HG03045 (cell line): ENCODE measurements around the gene SAMD11.

Source experiments
- ATAC-seq: cut with Tn5 transposase; IDR thresholded peaks from one replicate; pipeline ENCODE4 v1.9.1; 2021; ENCODE audit warnings: mild to moderate bottlenecking, moderate library complexity; ENCODE audit not compliant: unreplicated experiment

The SAMD11 gene

DNA sequence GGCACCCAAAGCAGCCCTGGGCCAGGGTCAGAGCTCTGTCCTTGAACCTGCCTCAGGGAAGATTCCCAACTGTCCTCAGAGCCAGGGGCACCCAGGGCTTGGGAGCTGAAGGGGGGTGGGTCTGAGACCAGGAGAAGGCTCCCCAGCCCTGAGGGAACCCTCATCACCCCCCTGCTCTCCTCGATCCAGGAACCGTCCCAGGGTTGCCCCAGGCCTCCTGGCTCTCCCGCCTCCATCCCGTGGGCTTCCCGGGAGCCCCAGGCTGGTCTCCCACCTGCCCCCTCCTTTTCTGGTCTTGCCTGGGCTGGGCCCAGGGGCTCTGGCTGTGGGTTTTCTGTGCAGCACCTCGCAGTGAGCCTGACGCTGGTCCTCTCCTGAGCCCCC lies 6.7 kb upstream of the SAMD11 start:
- ATAC-seq, result no peak

DNA sequence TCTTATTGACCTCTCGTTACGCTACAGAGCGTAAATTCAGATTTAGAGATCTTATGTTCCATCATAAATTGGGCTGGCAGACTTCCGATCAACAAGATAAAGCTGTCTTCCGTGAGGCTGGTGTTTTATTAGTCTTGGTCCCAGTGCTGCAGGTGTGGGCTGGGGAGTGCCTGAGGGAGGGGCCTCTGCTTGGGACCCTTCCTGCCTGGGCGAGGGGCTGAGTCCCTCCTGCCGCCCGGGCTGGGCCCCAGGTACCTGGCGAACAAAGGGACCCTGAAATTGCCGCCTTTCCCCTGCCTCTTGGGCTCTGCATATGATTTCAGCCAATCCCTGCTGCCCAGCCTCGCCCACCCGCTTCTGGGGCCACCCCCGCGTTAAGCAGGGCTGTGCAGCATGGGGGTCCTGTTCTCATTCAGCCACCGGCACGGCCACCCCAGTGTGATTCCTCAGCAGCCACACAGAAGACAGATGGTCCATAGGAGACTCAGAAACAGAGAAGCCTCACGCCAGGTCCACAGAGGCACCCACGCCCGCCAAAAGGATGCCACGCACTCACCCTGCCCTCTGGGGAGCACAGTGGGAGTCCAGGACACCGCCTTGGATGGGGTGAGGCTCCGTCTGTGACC lies 6.1 kb upstream of the SAMD11 start:
- ATAC-seq, result no peak

DNA sequence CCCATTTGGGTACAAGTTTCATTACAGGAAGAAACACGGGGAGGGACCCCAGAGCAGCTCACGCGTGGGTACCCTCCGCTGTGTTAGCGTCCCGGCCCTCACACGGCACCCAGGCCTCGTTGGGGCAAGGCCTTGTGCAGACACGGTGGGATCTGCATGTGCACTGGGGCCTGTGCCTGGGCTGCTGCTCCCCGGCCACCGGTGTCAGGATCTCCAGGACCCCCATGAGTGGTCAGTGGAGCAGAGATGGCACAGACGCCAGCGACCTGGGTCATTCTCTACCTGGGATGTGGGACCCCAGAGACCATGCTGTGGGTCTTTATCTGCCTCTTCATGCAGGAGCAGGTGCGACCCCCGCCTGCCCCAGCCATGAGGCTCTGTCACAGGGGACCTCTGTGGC lies 5.4 kb upstream of the SAMD11 start:
- no peak for ATAC-seq

DNA sequence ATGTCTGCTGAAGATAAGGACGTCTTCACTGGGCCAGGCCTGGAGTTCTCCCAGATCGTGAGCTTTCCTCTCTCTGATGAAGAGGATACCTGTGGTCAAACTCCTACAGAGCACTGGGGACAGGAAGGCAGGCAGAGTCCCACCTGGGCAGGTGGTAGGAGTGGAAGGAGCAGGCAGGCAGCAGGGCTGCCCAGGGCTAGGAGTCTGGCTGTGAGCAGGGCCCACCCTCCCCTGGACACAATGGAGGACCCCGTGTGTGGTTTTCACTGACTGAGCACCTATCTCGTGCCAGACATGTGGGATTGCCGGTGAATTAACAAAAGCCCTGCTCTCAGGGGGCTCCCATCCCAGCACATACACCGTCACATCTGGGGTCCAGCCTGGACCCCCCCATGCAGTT lies 4.9 kb upstream of the SAMD11 start:
- ATAC-seq, result no peak

DNA sequence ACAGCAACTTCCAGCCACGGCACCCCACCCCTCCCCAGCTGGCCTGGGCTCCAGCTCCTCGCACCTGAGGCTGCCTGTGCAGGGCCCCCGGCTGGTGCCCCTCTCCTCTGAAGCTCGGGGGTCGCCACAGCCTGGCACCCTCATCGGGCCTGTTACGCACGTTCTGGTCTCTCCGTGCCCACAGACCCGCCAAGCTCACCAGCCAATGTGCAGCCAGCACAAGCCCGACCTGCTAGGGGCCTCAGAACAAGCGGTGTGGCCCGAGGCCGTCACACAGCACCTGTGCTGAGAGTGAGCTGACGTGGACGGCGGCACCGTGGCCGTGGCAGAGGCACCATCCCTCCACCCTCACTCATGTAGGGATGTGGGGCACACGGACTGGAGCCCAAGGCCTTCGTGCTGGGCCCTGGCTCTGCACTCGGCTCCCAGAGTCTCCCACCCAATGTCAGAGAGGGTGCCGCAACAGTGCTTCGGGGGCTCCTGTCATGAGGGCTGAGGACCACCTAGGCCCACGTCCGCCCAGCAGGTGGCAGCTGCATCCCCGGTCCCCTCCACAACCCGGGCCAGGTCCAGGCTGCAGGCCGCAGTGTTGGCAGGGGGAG lies 4.4 kb upstream of the SAMD11 start:
- ATAC-seq, result no peak

DNA sequence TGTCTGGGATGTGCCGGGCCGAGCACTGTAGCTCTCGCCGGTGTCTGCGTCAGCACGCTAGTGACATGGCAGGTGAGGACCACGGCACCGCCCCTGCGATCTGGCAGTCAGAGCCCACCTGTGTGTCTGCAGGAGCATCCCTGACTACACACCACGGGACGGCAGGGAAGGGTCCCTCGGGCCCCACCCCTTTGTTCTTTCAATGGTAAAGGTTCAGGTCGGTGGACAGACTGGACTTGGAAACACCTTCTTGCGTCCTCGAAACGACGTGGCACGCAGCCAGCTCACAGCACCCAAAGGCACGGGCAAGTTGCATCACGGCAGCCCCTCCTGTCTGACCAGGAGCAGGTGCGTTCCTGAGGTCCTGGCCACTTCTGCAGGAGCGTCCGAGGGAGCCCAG lies 3.7 kb upstream of the SAMD11 start:
- no peak for ATAC-seq

DNA sequence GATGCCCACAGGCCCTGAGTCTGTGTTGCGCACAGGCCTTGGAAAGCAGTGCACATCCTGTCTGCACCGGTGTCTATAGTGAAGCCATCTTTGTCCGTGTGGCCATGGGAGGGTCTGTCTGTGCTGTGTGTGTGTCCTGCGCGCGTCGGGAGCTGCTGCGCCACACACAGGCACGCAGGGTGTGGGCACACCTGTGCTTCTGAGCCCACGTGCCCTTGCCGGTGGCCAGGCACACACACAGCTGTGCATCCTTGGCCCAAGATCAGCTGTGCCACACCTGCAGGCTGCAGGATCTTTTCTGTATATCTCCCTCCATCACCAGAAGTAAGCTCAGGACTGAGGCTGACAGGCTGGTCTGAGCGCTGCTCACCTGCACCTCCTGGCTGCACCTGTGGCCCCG lies 3.2 kb upstream of the SAMD11 start:
- no peak for ATAC-seq

DNA sequence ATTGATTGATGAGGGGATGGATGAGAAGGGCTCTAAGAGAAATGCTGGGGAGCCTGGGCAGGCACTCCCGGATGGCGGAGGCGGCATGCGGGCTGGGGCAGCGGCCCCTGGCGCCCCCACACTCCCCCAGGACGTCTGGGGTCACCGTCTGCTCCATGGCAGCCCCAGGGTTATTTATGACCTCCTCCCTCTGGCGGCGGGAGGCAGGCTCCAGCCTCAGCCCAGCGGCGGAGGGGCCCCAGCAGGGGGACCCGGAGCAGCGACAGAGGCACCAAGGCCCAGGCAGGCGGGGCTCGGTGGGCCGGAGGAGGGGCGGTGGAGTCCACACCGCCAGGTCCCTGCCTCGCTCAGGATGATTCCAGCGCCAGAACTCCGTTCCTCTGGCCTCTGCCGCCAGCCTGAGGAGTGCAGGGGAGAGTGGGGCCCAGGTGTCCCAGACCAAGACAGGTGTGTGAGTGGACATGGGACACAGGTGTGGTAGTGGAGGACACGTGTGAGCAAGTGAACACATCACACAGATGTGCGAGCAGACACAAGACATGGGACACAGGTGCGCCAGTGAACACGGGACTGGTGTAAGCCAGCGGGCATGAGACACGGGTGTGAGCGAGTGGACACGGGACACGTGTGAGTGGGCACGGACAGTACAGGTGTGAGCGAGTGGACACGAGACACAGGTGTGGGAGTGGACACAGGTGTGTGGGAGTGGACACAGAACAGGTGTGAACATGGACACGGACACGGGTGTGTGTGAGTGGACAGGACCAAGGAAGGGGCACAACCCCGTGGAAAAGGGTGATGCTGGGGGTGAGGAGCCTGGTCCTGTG lies 2.5 kb upstream of the SAMD11 start:
- ATAC-seq, result no peak

DNA sequence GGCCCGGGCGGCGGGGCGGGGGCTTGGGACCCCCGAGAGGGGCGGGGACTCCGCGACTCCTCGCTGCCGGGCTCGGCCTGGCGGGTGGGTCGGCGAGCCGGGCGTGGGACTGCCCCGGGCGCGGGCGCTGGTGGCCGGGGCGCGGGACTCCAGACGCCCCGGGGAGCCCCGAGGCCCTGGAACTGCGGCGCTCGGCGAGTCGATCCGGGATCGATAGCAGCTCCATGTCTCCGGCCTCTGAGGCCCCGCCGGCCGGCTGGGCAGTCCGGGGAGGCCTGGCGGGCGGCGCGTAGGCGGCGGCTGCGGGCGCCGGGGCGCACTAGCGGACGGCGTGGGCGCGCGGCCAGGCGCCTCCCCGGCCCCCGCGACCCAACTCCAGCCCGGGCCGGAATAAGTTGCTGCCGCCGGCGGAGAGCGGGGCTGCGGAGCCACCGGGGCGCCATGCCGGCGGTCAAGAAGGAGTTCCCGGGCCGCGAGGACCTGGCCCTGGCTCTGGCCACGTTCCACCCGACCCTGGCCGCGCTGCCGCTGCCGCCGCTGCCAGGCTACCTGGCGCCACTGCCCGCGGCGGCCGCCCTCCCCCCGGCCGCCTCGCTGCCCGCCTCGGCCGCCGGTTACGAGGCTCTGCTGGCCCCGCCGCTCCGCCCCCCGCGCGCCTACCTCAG lies 400 bp downstream of the SAMD11 start:
- ATAC-seq, result no peak

DNA sequence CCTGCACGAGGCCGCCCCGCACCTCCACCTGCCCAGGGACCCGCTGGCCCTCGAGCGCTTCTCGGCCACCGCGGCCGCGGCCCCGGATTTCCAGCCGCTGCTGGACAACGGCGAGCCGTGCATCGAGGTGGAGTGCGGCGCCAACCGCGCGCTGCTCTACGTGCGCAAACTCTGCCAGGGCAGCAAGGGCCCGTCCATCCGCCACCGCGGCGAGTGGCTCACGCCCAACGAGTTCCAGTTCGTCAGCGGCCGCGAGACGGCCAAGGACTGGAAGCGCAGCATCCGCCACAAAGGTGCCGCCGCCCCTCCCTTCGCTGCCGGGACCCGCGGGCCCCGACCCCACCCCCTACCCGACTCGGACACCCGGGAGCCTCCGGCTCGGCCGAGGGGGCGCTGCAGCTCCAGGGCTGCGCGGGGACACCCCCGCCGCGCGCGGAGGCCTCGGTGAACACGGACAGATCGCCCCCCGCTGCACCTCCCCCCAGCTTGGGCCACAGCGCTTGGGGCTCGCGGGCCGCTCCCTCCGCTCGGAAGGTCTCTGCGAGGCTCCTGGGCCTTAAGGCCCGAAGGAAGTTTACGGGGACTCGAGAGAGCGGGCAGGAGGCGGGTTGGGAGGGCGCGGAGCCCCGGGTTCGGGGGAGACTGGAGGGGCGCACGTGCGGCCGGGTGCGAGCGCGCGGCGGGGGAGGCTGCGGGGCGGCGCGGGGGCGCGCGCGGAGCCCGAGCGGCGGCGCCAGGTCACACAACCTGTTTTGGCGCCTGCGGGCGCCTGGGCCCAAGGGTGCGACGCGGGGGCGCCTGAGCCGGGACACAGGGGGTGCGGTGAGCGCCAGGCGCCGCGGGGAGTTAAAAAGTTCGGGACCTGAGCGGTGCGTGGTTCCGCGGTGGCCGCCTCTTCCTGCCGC lies 1.2 kb downstream of the SAMD11 start:
- no peak for ATAC-seq

DNA sequence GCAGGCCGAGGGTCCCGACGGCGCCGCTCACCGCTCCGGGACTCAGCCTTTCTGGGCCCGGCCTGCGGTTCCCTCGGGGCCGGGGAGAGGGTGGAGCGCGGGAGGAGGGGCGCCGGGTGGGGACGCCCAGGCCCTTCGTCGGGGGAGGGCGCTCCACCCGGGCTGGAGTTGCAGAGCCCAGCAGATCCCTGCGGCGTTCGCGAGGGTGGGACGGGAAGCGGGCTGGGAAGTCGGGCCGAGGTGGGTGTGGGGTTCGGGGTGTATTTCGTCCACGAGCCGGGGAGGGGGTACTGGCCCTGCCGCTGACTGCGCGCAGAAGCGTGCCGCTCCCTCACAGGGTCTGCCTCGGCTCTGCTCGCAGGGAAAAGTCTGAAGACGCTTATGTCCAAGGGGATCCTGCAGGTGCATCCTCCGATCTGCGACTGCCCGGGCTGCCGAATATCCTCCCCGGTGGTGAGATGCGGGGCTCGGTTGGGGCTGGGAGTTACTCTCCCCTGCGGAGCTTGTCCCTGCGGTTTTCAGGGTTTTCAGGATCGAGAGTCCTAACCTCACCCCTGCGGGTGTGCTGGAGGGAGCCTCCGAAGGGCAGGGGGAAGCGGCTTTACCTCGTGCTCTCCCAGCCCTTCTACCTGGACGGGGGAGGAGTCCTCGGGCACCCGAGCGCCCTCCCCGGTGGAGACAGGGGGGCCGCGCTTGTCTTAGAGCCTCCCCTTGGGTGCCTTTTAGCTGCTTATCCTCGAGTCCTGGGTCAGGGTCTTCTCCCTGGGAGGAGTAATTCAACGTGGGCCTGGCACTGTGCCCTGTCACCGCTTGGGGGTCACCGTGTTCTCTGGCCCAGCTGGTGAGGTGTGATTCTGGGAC lies 2.1 kb downstream of the SAMD11 start:
- ATAC-seq, result no peak

DNA sequence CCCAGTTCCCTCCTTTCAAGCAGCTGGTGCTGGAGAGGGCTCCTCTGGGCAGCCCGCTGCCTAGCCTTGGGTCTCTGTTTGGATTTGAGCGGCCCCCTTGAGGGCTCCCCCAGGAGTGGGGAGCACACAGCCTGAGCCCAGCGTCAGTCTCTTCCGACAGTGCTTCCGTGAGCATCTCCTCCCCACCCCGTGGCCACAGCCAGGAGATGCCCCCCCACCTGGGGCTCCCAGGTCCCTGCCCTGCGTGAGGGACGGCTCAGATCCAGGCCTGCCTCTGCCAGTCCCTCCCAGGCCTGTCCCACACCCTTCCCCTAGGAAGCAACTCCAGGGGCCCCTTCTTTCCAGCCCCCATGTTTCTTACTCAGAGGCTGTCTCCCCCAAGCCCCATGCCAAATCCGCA lies 3.5 kb downstream of the SAMD11 start:
- no peak for ATAC-seq

DNA sequence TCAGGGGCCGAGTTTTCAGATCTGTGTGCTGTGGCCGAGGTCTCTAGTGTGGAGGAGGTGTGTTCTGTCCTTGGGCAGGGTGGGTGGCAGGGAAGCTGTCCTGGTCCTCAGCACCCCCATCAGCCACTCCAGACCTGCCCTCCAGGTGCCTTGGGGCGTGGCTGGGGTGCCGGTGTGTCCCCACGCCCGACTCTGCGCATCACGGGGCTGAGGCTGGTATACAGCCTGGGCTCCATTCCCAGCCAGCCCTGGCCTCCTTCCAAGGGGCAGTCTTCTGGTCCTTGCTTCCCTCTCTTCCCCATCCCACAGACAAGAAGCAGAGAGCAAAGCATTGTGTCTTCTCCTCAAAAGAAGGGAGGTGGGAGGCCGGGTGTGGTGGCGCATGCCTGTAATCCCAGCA lies 4.0 kb downstream of the SAMD11 start:
- no peak for ATAC-seq

DNA sequence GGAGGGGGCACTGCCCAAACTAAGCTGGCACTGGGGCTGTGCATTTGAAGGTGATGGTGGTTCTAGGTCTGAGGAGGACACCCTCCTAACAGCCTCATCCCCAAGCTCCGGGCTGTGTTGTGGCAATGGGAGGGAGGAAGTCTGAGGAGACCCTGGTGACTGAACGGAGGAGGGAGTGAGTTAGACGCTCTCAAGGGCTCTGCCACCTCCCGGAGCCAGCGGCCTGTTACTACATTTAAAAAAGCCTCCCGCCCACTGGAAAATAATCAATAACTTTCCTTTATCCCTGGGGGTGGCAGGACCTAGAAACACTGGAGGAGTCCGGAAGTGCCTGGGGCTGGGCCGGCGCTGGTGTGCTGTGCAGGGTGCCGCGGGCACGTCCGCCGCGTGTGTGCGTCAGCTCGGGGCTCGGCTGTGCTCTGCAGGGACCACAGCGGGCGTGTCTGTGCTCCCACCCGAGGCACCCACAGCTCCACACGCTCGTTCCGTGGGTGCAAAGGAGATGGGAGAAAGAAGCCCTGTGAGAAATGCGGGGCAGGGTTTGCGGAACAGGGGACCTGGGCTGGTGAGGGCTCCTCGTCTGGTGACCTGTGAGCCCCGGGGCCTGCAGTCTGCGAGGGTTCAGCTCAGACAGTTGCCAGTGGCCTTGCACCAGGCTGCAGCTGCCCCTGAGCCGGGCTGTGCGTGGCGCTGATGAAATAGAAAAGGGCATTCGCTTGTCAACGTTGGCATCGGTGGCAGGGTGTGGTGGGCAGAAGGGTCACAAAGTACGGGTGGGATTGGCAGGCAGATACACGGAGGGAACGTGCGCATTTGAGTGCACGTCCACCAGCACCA lies 5.3 kb downstream of the SAMD11 start:
- no peak for ATAC-seq

DNA sequence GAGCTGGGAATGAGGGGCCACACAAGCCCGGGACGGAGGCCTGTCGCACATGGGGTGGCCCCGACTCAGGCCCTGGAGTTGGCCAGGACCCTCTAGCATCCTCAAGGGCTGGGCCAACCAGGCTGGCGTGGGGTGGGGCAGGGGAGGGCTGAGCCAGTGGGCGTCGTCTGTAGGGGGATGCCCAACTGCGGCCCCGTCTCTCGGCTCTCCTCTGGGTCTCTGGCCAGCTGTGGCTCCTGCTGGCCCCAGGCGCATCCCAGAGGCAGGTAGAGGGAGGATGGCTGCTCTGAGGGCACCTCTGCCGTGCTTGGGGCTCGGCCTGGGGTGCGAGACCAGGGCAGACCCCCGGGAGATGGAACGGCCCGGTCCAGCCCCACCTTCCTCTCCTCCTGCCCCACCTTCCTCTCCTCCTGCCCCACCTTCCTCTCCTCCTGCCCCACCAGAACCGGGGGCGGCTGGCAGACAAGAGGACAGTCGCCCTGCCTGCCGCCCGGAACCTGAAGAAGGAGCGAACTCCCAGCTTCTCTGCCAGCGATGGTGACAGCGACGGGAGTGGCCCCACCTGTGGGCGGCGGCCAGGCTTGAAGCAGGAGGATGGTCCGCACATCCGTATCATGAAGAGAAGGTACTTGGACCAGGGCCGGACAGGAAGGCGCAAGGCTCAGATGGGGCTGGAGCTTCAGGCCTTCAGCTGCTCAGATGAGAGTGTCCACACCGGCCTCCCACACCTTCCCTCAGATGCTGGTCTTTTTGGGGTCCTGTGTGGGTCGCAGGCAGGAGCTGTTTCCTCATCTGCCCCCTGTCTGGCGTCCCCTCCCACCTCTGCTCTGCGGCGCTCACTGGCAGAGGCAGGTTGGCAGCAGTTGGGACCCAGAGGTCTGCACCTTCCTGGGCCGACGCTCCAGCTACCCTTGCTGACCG lies 6.2 kb downstream of the SAMD11 start:
- no peak for ATAC-seq

DNA sequence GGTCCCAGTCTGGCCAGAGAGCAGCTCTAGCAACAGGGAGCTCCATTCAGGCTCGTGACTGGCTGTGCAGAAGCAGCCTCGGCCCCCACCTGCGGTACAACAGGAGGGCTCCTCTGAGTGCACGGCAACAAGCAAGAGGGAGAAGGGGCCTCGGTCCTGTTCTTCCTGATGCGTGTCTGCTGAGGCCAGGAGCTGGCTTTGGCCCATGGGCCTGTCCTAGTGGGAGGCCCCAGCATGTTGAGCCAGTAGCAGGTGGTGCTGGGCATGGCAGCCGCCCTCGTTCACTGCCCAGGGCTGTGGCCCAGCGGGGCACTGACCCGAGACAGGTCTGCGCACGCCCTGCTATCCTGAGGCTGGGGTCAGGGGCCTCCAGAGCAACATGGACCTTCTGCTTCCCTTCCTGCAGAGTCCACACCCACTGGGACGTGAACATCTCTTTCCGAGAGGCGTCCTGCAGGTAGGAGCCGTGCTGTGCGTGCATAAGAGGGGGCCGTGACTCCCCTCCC lies 7.0 kb downstream of the SAMD11 start:
- ATAC-seq, result no peak

DNA sequence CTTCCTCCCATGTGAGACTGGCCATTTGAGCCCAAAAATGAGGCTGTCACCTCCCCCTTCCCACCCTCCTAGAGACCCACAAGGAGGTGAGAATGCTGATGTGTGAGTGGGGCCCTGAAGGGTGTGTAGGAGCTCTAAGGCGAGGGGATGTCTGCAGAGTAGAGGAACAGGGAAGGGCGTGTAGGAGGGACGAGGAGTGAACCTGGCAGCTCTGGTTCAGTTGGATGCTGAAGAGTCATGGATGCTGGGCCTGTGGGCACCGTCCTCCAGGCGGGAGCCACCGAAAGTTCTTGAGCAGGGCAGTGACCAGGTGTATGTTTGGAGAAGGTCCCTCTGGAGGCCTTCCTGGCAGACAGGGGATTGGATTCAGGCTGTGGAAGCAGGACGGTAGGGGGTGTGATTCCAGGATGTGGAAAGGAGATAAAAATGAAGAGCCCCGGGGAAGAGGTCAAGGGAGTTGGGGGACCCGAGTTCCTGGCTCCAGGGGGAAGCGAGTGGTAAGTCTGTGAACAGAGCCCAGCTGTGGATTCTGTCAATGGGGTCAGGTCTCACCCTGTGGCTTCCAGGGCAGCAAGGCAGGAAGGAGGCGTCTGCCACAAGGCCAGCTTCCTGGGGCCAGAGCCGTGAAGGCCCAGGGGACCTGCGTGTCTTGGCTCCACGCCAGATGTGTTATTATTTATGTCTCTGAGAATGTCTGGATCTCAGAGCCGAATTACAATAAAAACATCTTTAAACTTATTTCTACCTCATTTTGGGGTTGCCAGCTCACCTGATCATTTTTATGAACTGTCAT lies 7.9 kb downstream of the SAMD11 start:
- ATAC-seq, result no peak
